H9 (cell line): Measurements from ENCODE around the gene PARD3. TPM values are rescaled to one million over a fixed set of nuclear protein-coding genes. Genes with fewer than 3 reads are reported as not detected.
A peak's percentile ranks its signal among the peaks of the same experiment; 100 is the strongest.
"Not testable (repeated sequence)": the region's sequence is repeated elsewhere in the genome, so short reads cannot be mapped to it uniquely, and the experiment has no call there.

ENCODE experiments used
- DNase-seq: peaks from one replicate; pipeline ENCODE4 v3.0.0-alpha.2; 2017
- H2AFZ ChIP-seq: one replicate; pipeline ENCODE4 v1.6.1; 2013; ENCODE audit warnings: mild to moderate bottlenecking, low read length, control low read depth, moderate library complexity
- H2AK5ac ChIP-seq: 2 replicates; pipeline ENCODE4 v1.6.1; 2013; ENCODE audit warnings: low read length, control low read depth, mixed read lengths; ENCODE audit not compliant: insufficient read length
- H2BK120ac ChIP-seq: one replicate; pipeline ENCODE4 v1.6.1; 2013; ENCODE audit warnings: low read depth, mild to moderate bottlenecking, low read length, control low read depth, inconsistent platforms; ENCODE audit not compliant: poor library complexity, severe bottlenecking
- H2BK12ac ChIP-seq: 2 replicates; pipeline ENCODE4 v1.6.1; 2013; ENCODE audit warnings: low read length, control low read depth, mixed read lengths, low read depth; ENCODE audit not compliant: insufficient read length
- H2BK15ac ChIP-seq: 2 replicates; pipeline ENCODE4 v1.6.1; 2013; ENCODE audit warnings: low read depth, low read length, control low read depth
- H2BK20ac ChIP-seq: one replicate; pipeline ENCODE4 v1.6.1; 2013; ENCODE audit warnings: low read depth, mild to moderate bottlenecking, low read length, control low read depth, inconsistent platforms; ENCODE audit not compliant: poor library complexity, severe bottlenecking
- H2BK5ac ChIP-seq: 2 replicates; pipeline ENCODE4 v1.6.1; 2013; ENCODE audit warnings: low read length, control low read depth, mixed read lengths; ENCODE audit not compliant: insufficient read length
- H3K14ac ChIP-seq: 2 replicates; pipeline ENCODE4 v1.6.1; 2013; ENCODE audit warnings: low read length, control low read depth; ENCODE audit not compliant: insufficient read depth
- H3K18ac ChIP-seq: 2 replicates; pipeline ENCODE4 v1.6.1; 2013; ENCODE audit warnings: low read depth, mild to moderate bottlenecking, mixed read lengths, low read length, control low read depth; ENCODE audit not compliant: insufficient read length
- H3K23ac ChIP-seq: 2 replicates; pipeline ENCODE4 v1.6.1; 2013; ENCODE audit warnings: low read length, control low read depth, mixed read lengths, low read depth; ENCODE audit not compliant: insufficient read length
- H3K23me2 ChIP-seq: 2 replicates; pipeline ENCODE4 v1.6.1; 2013; ENCODE audit warnings: low read depth, mild to moderate bottlenecking, mixed read lengths, low read length, control low read depth; ENCODE audit not compliant: insufficient read length, poor library complexity, severe bottlenecking
- H3K27ac ChIP-seq: 2 replicates; pipeline ENCODE4 v1.5.1; 2013; ENCODE audit warnings: low read length, control low read depth, mixed read lengths, low read depth; ENCODE audit not compliant: insufficient read length
- H3K27me3 ChIP-seq: 2 replicates; pipeline ENCODE4 v1.6.1; 2013; ENCODE audit warnings: low read length, control low read depth, inconsistent platforms; ENCODE audit not compliant: insufficient read depth
- H3K4ac ChIP-seq: 2 replicates; pipeline ENCODE4 v1.6.1; 2013; ENCODE audit warnings: low read depth, mild to moderate bottlenecking, control low read depth, inconsistent platforms, low read length, moderate library complexity
- H3K4me1 ChIP-seq: 2 replicates; pipeline ENCODE4 v1.6.1; 2013; ENCODE audit warnings: low read length, control low read depth, inconsistent platforms; ENCODE audit not compliant: insufficient read depth
- H3K4me2 ChIP-seq: 2 replicates; pipeline ENCODE4 v1.6.1; 2013; ENCODE audit warnings: low read length, control low read depth, mixed read lengths; ENCODE audit not compliant: insufficient read length, insufficient read depth
- H3K56ac ChIP-seq: 2 replicates; pipeline ENCODE4 v1.6.1; 2013; ENCODE audit warnings: low read depth, mild to moderate bottlenecking, mixed read lengths, low read length, control low read depth; ENCODE audit not compliant: insufficient read length
- H3K79me1 ChIP-seq: 2 replicates; pipeline ENCODE4 v1.6.1; 2013; ENCODE audit warnings: low read depth, mild to moderate bottlenecking, moderate library complexity, low read length, control low read depth, inconsistent platforms; ENCODE audit not compliant: insufficient read depth, poor library complexity, severe bottlenecking
- H3K79me2 ChIP-seq: 2 replicates; pipeline ENCODE4 v1.6.1; 2013; ENCODE audit warnings: low read length, control low read depth, inconsistent platforms; ENCODE audit not compliant: insufficient read depth
- H3K9ac ChIP-seq: 2 replicates; pipeline ENCODE4 v1.6.1; 2013; ENCODE audit warnings: low read length, control low read depth, mixed read lengths; ENCODE audit not compliant: insufficient read length; ENCODE audit errors: extremely low read depth
- H3K9me3 ChIP-seq: one replicate; pipeline ENCODE4 v1.6.1; 2013; ENCODE audit warnings: low read depth, low read length, inconsistent platforms; ENCODE audit not compliant: control insufficient read depth
- H3T11ph ChIP-seq: one replicate; pipeline ENCODE4 v1.6.1; 2013; ENCODE audit warnings: mild to moderate bottlenecking, low read length, control low read depth, inconsistent platforms
- H4K20me1 ChIP-seq: one replicate; pipeline ENCODE4 v1.6.1; 2013; ENCODE audit not compliant: control insufficient read depth, insufficient read length, insufficient read depth
- H4K5ac ChIP-seq: 2 replicates; pipeline ENCODE4 v1.6.1; 2013; ENCODE audit warnings: low read depth, mild to moderate bottlenecking, mixed read lengths, low read length, control low read depth; ENCODE audit not compliant: insufficient read length
- H4K8ac ChIP-seq: replicated peaks from 2 replicates; pipeline ENCODE4 v1.6.1; 2013; ENCODE audit warnings: low read length, control low read depth, mixed read lengths, low read depth; ENCODE audit not compliant: insufficient read length
- H4K91ac ChIP-seq: 2 replicates; pipeline ENCODE4 v1.6.1; 2013; ENCODE audit warnings: low read depth, mild to moderate bottlenecking, moderate library complexity, mixed read lengths, low read length, control low read depth; ENCODE audit not compliant: insufficient read length
- H3K27ac Mint-ChIP-seq, 3 experiments: 2 replicates in 2 of 3; 3 replicates in 1 of 3; pipeline ENCODE4 v1.8.0; 2020 to 2021; ENCODE audit warnings: mixed read lengths in 3 of 3, mild to moderate bottlenecking in 1 of 3, moderate library complexity in 1 of 3
- H3K27me3 Mint-ChIP-seq: 2 replicates; pipeline ENCODE4 v1.8.0; 2021; ENCODE audit warnings: low read depth, mild to moderate bottlenecking, moderate library complexity, mixed read lengths
- H3K36me3 Mint-ChIP-seq, 3 experiments: 2 replicates in 2 of 3; 3 replicates in 1 of 3; pipeline ENCODE4 v1.8.0; 2020 to 2021; ENCODE audit warnings: low read depth in 3 of 3, mixed read lengths in 3 of 3; ENCODE audit not compliant: insufficient read depth in 1 of 3
- H3K4me1 Mint-ChIP-seq, 2 experiments: 2 replicates each; pipeline ENCODE4 v1.8.0; 2020; ENCODE audit warnings: mixed read lengths in 2 of 2
- H3K4me3 Mint-ChIP-seq, 2 experiments: 2 replicates in 1 of 2; 3 replicates in 1 of 2; pipeline ENCODE4 v1.8.0; 2020 to 2021; ENCODE audit warnings: mild to moderate bottlenecking in 2 of 2, mixed read lengths in 2 of 2, moderate library complexity in 1 of 2
- H3K9me3 Mint-ChIP-seq, 2 experiments: 2 replicates in 1 of 2; 3 replicates in 1 of 2; pipeline ENCODE4 v1.8.0; 2020; ENCODE audit warnings: mild to moderate bottlenecking in 2 of 2, mixed read lengths in 2 of 2, moderate library complexity in 1 of 2
- CTCF ChIP-seq: fragments of 200-600 bp; sonication (generic); conservative IDR thresholded peaks from 3 replicates; pipeline ENCODE4 v1.8.0; 2021; ENCODE audit warnings: antibody characterized with exemption, mild to moderate bottlenecking
- WGBS: extraction: QIAGEN DNeasy Blood & Tissue Kit; methylation state at CpG from one replicate; pipeline ENCODE4 v1.1.7; 2013; ENCODE audit warnings: missing lambda C conversion rate, low lambda C conversion rate, mixed read lengths; ENCODE audit not compliant: insufficient read length; ENCODE audit errors: extremely low coverage; 5-methylcytosine and 5-hydroxymethylcytosine counted together
- total RNA-seq: library from RNA; stranded (reverse); gene quantifications from 2 replicates; pipeline ENCODE4 v1.2.1, GENCODE V29; 2021

The PARD3 gene
- total RNA-seq, 1 experiment from 2014 or later, result 44.7 TPM

- peak overlapping the region in 2 of 3 experiments; percentile 7 to 84; a peak in 2 of 7 replicates for H3K27ac Mint-ChIP-seq
These were observed 20.3 kb downstream of the PARD3 start for GRCh38 chr10:34794835-34795234.

GRCh38 chr10:34793581-34793980 lies 21.5 kb downstream of the PARD3 start:
- H3K4me1 Mint-ChIP-seq, result peaks cover 37 to 43% of the 10 kb centered on the region in 2 experiments
- not testable (repeated sequence) for H4K20me1 ChIP-seq, H3K9me3 ChIP-seq, H4K91ac ChIP-seq, H3K18ac ChIP-seq, H3K27ac Mint-ChIP-seq, H3K4ac ChIP-seq, H3K4me1 ChIP-seq, H2BK120ac ChIP-seq, H3K4me2 ChIP-seq, H3K36me3 Mint-ChIP-seq, H3K27me3 Mint-ChIP-seq, H4K8ac ChIP-seq, H2AK5ac ChIP-seq, H3K56ac ChIP-seq, H2BK15ac ChIP-seq, H3K14ac ChIP-seq, H2BK5ac ChIP-seq, DNase-seq, H4K5ac ChIP-seq, H2BK20ac ChIP-seq, H3K23ac ChIP-seq, H3T11ph ChIP-seq, H3K27me3 ChIP-seq, H3K23me2 ChIP-seq, H2AFZ ChIP-seq, H3K9me3 Mint-ChIP-seq, H2BK12ac ChIP-seq, H3K4me3 Mint-ChIP-seq, H3K9ac ChIP-seq, H3K27ac ChIP-seq
- WGBS, result no CpG with 5 or more reads among the region's 5 CpGs
- H3K79me2 ChIP-seq, result peaks cover 26% of the 10 kb centered on the region; the same call in 1 of the 2 replicates
- H3K79me1 ChIP-seq, result peaks cover 12% of the 10 kb centered on the region

More at GRCh38 chr10:34794835-34795234, 20.3 kb downstream of the PARD3 start:
- Histone ChIP-seq H3K23me2 (no peaks in the 10 kb centered on the region), H4K8ac (no peak overlapping the region), H2BK20ac (no peak overlapping the region), H4K20me1 (peaks cover 2% of the 10 kb centered on the region), H3K4me2 (no peak overlapping the region), H2AK5ac (no peak overlapping the region), H3K14ac (no peak overlapping the region), H3K18ac (no peak overlapping the region), H4K91ac (no peak overlapping the region), H3K27ac (no peak overlapping the region), H3K9me3 (no peaks in the 10 kb centered on the region), H2AFZ (no peak overlapping the region), H2BK12ac (no peak overlapping the region), H2BK5ac (no peak overlapping the region), H3K27me3 (no peaks in the 10 kb centered on the region), H3K4ac (no peak overlapping the region), H3K79me2 (peaks cover 21% of the 10 kb centered on the region; the same call in 1 of the 2 replicates), H2BK15ac (no peak overlapping the region), H3K79me1 (peaks cover 15% of the 10 kb centered on the region), H3T11ph (no peak overlapping the region), H3K23ac (no peak overlapping the region), H4K5ac (no peak overlapping the region), H3K4me1 (no peaks in the 10 kb centered on the region), H3K56ac (no peak overlapping the region), H2BK120ac (no peak overlapping the region), H3K9ac (no peak overlapping the region)
- H3K36me3 Mint-ChIP-seq, result peaks cover 0 to 11% (median 4%) of the 10 kb centered on the region in 3 experiments; a peak in 5 of 7 replicates
- peaks cover 0 to 3% of the 10 kb centered on the region in 2 experiments; a peak in 1 of 5 replicates for H3K9me3 Mint-ChIP-seq
- peaks cover 42 to 43% of the 10 kb centered on the region in 2 experiments for H3K4me1 Mint-ChIP-seq
- H3K27me3 Mint-ChIP-seq, result no peaks in the 10 kb centered on the region
- TF ChIP-seq CTCF, result no peak
- WGBS, result no CpG with 5 or more reads among the region's 4 CpGs
- DNase-seq, result no peak
- no peak overlapping the region for H3K4me3 Mint-ChIP-seq
